WTC11 (cell line): ENCODE measurements around the gene SEC24B. TPM values are rescaled to one million over a fixed set of nuclear protein-coding genes. Genes with fewer than 3 reads are reported as not detected.

ENCODE experiments used
- ATAC-seq: fragments of 200-7000 bp; cut with Tn5 transposase; 2 replicates; pipeline ENCODE4 v1.10.0; 2021; ENCODE audit warnings: mild to moderate bottlenecking, moderate library complexity
- CTCF ChIA-PET: fragments of 300-600 bp; sonication (Branson Sonifier 250); formaldehyde crosslinking; loops from one replicate; lab custom pipeline; 2021; ENCODE audit warnings: antibody characterized with exemption; lab: Charles Lee
- POLR2A ChIA-PET: fragments of 350-600 bp; sonication (Branson Sonifier 250); formaldehyde crosslinking; loops from one replicate; lab custom pipeline; 2021; ENCODE audit warnings: antibody characterized with exemption; lab: Charles Lee
- DNase-seq: peaks from one replicate; pipeline ENCODE4 v3.0.0; 2021; ENCODE audit warnings: low spot score
- H3K27ac Mint-ChIP-seq: 2 replicates; pipeline ENCODE4 v1.8.0; 2021; ENCODE audit warnings: mixed read lengths
- H3K27me3 Mint-ChIP-seq: 2 replicates; pipeline ENCODE4 v1.8.0; 2021; ENCODE audit warnings: low read depth, mild to moderate bottlenecking, moderate library complexity, mixed read lengths
- H3K36me3 Mint-ChIP-seq: 2 replicates; pipeline ENCODE4 v1.8.0; 2021; ENCODE audit warnings: mixed read lengths
- H3K4me1 Mint-ChIP-seq: 2 replicates; pipeline ENCODE4 v1.8.0; 2022; ENCODE audit warnings: mixed read lengths
- H3K4me3 Mint-ChIP-seq: 2 replicates; pipeline ENCODE4 v1.8.0; 2021; ENCODE audit warnings: mild to moderate bottlenecking, moderate library complexity, mixed read lengths
- H3K9me3 Mint-ChIP-seq: 2 replicates; pipeline ENCODE4 v1.8.0; 2021; ENCODE audit warnings: mixed read lengths
- AR ChIP-seq: fragments of 250-450 bp; sonication (Bioruptor Pico); IDR thresholded peaks from 2 replicates; pipeline ENCODE4 v1.9.0; 2021; ENCODE audit warnings: mild to moderate bottlenecking
- ATF2 ChIP-seq: sonication (generic); formaldehyde crosslinking; IDR thresholded peaks from 2 replicates; pipeline ENCODE4 v1.8.1; 2022; ENCODE audit warnings: low read depth, missing genetic modification reagents, borderline replicate concordance
- ATF6 ChIP-seq: sonication (generic); formaldehyde crosslinking; IDR thresholded peaks from 2 replicates; pipeline ENCODE4 v1.8.1; 2023; ENCODE audit warnings: mild to moderate bottlenecking, missing genetic modification reagents
- CDX4 ChIP-seq: fragments of 250-450 bp; sonication (Bioruptor Pico); IDR thresholded peaks from 2 replicates; pipeline ENCODE4 v1.9.0; 2021; ENCODE audit warnings: moderate library complexity, mild to moderate bottlenecking, inconsistent platforms, borderline replicate concordance
- E2F1 ChIP-seq: sonication (generic); formaldehyde crosslinking; IDR thresholded peaks from 2 replicates; pipeline ENCODE4 v1.8.0; 2022; ENCODE audit warnings: mild to moderate bottlenecking, missing genetic modification reagents
- FOXK1 ChIP-seq: sonication (generic); formaldehyde crosslinking; IDR thresholded peaks from 2 replicates; pipeline ENCODE4 v1.8.0; 2022; ENCODE audit warnings: mild to moderate bottlenecking, moderate library complexity, missing genetic modification reagents
- FOXP1 ChIP-seq: sonication (generic); formaldehyde crosslinking; IDR thresholded peaks from 2 replicates; pipeline ENCODE4 v1.8.0; 2022; ENCODE audit warnings: missing genetic modification reagents, mild to moderate bottlenecking, moderate library complexity, borderline replicate concordance
- FOXP4 ChIP-seq: sonication (generic); formaldehyde crosslinking; IDR thresholded peaks from 2 replicates; pipeline ENCODE4 v1.8.0; 2022; ENCODE audit warnings: mild to moderate bottlenecking, missing genetic modification reagents
- GABPB1 ChIP-seq: sonication (generic); formaldehyde crosslinking; IDR thresholded peaks from 2 replicates; pipeline ENCODE4 v1.8.1; 2023; ENCODE audit warnings: mild to moderate bottlenecking, missing genetic modification reagents
- GTF2I ChIP-seq: fragments of 250-450 bp; sonication (Bioruptor Pico); conservative IDR thresholded peaks from 2 replicates; pipeline ENCODE4 v1.4.0; 2021; ENCODE audit warnings: mild to moderate bottlenecking
- JUN ChIP-seq: sonication (generic); formaldehyde crosslinking; IDR thresholded peaks from 2 replicates; pipeline ENCODE4 v1.8.0; 2023; ENCODE audit warnings: mild to moderate bottlenecking, missing genetic modification reagents
- MLX ChIP-seq: sonication (generic); formaldehyde crosslinking; IDR thresholded peaks from 2 replicates; pipeline ENCODE4 v1.8.1; 2023; ENCODE audit warnings: mild to moderate bottlenecking, missing genetic modification reagents, moderate library complexity
- NFATC4 ChIP-seq: fragments of 250-450 bp; sonication (Bioruptor Pico); IDR thresholded peaks from 2 replicates; pipeline ENCODE4 v1.9.0; 2021; ENCODE audit warnings: mild to moderate bottlenecking
- NFYB ChIP-seq: sonication (generic); formaldehyde crosslinking; conservative IDR thresholded peaks from 2 replicates; pipeline ENCODE4 v1.8.0; 2022; ENCODE audit warnings: low read depth, missing genetic modification reagents
- PRRX2 ChIP-seq: fragments of 250-450 bp; sonication (Bioruptor Pico); IDR thresholded peaks from 2 replicates; pipeline ENCODE4 v1.8.0; 2021; ENCODE audit warnings: mild to moderate bottlenecking
- RORB ChIP-seq: fragments of 250-450 bp; sonication (Bioruptor Pico); IDR thresholded peaks from 2 replicates; pipeline ENCODE4 v1.9.0; 2021; ENCODE audit warnings: mild to moderate bottlenecking
- SOX15 ChIP-seq: fragments of 250-450 bp; sonication (Bioruptor Pico); IDR thresholded peaks from 2 replicates; pipeline ENCODE4 v1.9.0; 2021; ENCODE audit warnings: mild to moderate bottlenecking
- SP1 ChIP-seq: sonication (generic); formaldehyde crosslinking; conservative IDR thresholded peaks from 2 replicates; pipeline ENCODE4 v1.8.1; 2022; ENCODE audit warnings: missing genetic modification reagents
- TCF7 ChIP-seq: sonication (generic); formaldehyde crosslinking; IDR thresholded peaks from 2 replicates; pipeline ENCODE4 v1.8.0; 2022; ENCODE audit warnings: mild to moderate bottlenecking, low read depth, missing genetic modification reagents, moderate library complexity
- TP53 ChIP-seq: sonication (generic); formaldehyde crosslinking; IDR thresholded peaks from 2 replicates; pipeline ENCODE4 v1.8.1; 2023; ENCODE audit warnings: mild to moderate bottlenecking, missing genetic modification reagents
- ZNF317 ChIP-seq: sonication (generic); formaldehyde crosslinking; IDR thresholded peaks from 2 replicates; pipeline ENCODE4 v1.8.1; 2023; ENCODE audit warnings: low read depth, mild to moderate bottlenecking, moderate library complexity, missing genetic modification reagents, borderline replicate concordance
- ZNF671 ChIP-seq: fragments of 250-450 bp; sonication (Bioruptor Pico); IDR thresholded peaks from 2 replicates; pipeline ENCODE4 v1.8.0; 2021; ENCODE audit warnings: mild to moderate bottlenecking
- total RNA-seq: library from RNA; stranded (reverse); gene quantifications from 3 replicates; pipeline ENCODE4 v1.2.3, GENCODE V29; 2021

The SEC24B gene
- total RNA-seq, 1 experiment from 2014 or later, result 24.0 TPM

GRCh38 chr4:109425405-109425804 lies 8.2 kb upstream of the SEC24B start (continued):
- no peak for TF ChIP-seq JUN
- no peak for TF ChIP-seq GTF2I (CRISPR knock-in tag)

- ChIA-PET POLR2A (no interaction called here), CTCF (no interaction called here)
- peaks cover 12% of the 10 kb centered on the region for H3K4me1 Mint-ChIP-seq
- no peak overlapping the region for H3K27ac Mint-ChIP-seq
- ATAC-seq (no peak), DNase-seq (no peak)
- no peaks in the 10 kb centered on the region; the same call in 1 of the 2 replicates for H3K27me3 Mint-ChIP-seq
- H3K4me3 Mint-ChIP-seq, result no peak overlapping the region
- H3K9me3 Mint-ChIP-seq, result no peaks in the 10 kb centered on the region
- H3K36me3 Mint-ChIP-seq, result peaks cover 2% of the 10 kb centered on the region; the same call in 1 of the 2 replicates
- TF ChIP-seq SP1 (CRISPR knock-in tag) (no peak), NFATC4 (CRISPR knock-in tag) (no peak), PRRX2 (CRISPR knock-in tag) (no peak), ZNF671 (CRISPR knock-in tag) (no peak), MLX (CRISPR knock-in tag) (no peak), FOXP4 (CRISPR knock-in tag) (no peak), FOXP1 (CRISPR knock-in tag) (no peak), ZNF317 (CRISPR knock-in tag) (no peak), SOX15 (CRISPR knock-in tag) (no peak), ATF2 (CRISPR knock-in tag) (no peak), CDX4 (no peak), E2F1 (CRISPR knock-in tag) (no peak), TP53 (CRISPR knock-in tag) (no peak), TCF7 (CRISPR knock-in tag) (no peak), NFYB (CRISPR knock-in tag) (no peak), FOXK1 (CRISPR knock-in tag) (no peak), AR (CRISPR knock-in tag) (no peak), RORB (CRISPR knock-in tag) (no peak), ATF6 (CRISPR knock-in tag) (no peak), GABPB1 (CRISPR knock-in tag) (no peak)
Measured at GRCh38 chr4:109429545-109429944, 4.1 kb upstream of the SEC24B start.
